Measurements from ENCODE around the gene LENG1. TPM values are rescaled to one million over a fixed set of nuclear protein-coding genes. Genes with fewer than 3 reads are reported as not detected.

Gene LENG1
- total RNA-seq, 2 donors from 2014 or later: 3.6 to 4.0 TPM

GRCh38 chr19:54136864-54137698 is 22.4 kb downstream of the LENG1 start:
- peak overlapping the region; percentile 94 for H3K27ac Mint-ChIP-seq
- peak overlapping the region; percentile 86 for H3K4me3 Mint-ChIP-seq
- peaks cover 31% of the 10 kb centered on the region for H3K4me1 Mint-ChIP-seq
- H3K9me3 Mint-ChIP-seq: peaks cover 8% of the 10 kb centered on the region
- peaks cover 11% of the 10 kb centered on the region for H3K4me1 ChIP-seq (ENCODE audit: control insufficient read depth, insufficient read depth, low read length)
- H3K36me3 ChIP-seq (ENCODE audit: control insufficient read depth, insufficient read depth, low read length): peaks cover 30% of the 10 kb centered on the region
- TF ChIP-seq CTCF (conservative IDR thresholded peaks at IDR 0.05): no peak
- H3K9ac ChIP-seq (ENCODE audit: extremely low read depth, low read length, poor library complexity, severe bottlenecking): peak overlapping the region; percentile 98
- peaks cover 20% of the 10 kb centered on the region for H3K36me3 Mint-ChIP-seq (ENCODE audit: low read depth)
- peak overlapping the region; percentile 5 for H3K27ac ChIP-seq (ENCODE audit: low read depth, low read length)
- DNase-seq: peak; percentile 100
- no peaks in the 10 kb centered on the region for H3K27me3 Mint-ChIP-seq (ENCODE audit: insufficient read depth)
- H3K9me3 ChIP-seq (ENCODE audit: control insufficient read depth, low read length): peaks cover 5% of the 10 kb centered on the region
- WGBS, 2 experiments (ENCODE audit: insufficient coverage in 1 of 2, insufficient read length in 1 of 2): 0 to 1% methylated on average over 25 to 46 of the region's 46 CpGs
- peak overlapping the region; percentile 89 for H3K4me3 ChIP-seq (ENCODE audit: low read length)
- H3K27me3 ChIP-seq (ENCODE audit: control insufficient read depth, insufficient read depth, low read length, poor library complexity, severe bottlenecking): no peaks in the 10 kb centered on the region

GRCh38 chr19:54136086-54136863 is 23.2 kb downstream of the LENG1 start:
- H3K27ac ChIP-seq (ENCODE audit: low read depth, low read length): peak overlapping the region; percentile 5
- 3 to 4% methylated on average over 22 to 30 of the region's 30 CpGs for WGBS, 2 experiments (ENCODE audit: insufficient coverage in 1 of 2, insufficient read length in 1 of 2)
- Mint-ChIP-seq H3K27ac (peak overlapping the region; percentile 94), H3K4me3 (peak overlapping the region; percentile 86), H3K36me3 (ENCODE audit: low read depth) (peaks cover 26% of the 10 kb centered on the region), H3K27me3 (ENCODE audit: insufficient read depth) (no peaks in the 10 kb centered on the region), H3K9me3 (peaks cover 8% of the 10 kb centered on the region), H3K4me1 (peaks cover 29% of the 10 kb centered on the region)
- H3K9me3 ChIP-seq (ENCODE audit: control insufficient read depth, low read length): peaks cover 5% of the 10 kb centered on the region
- peak overlapping the region; percentile 48 for H3K9ac ChIP-seq (ENCODE audit: extremely low read depth, low read length, poor library complexity, severe bottlenecking)
- peak overlapping the region; percentile 89 for H3K4me3 ChIP-seq (ENCODE audit: low read length)
- H3K4me1 ChIP-seq (ENCODE audit: control insufficient read depth, insufficient read depth, low read length): peaks cover 11% of the 10 kb centered on the region
- H3K27me3 ChIP-seq (ENCODE audit: control insufficient read depth, insufficient read depth, low read length, poor library complexity, severe bottlenecking): no peaks in the 10 kb centered on the region
- DNase-seq: peak; percentile 56
- TF ChIP-seq CTCF (conservative IDR thresholded peaks at IDR 0.05): no peak
- H3K36me3 ChIP-seq (ENCODE audit: control insufficient read depth, insufficient read depth, low read length): peaks cover 30% of the 10 kb centered on the region

- Mint-ChIP-seq H3K27ac (no peak overlapping the region), H3K9me3 (peaks cover 8% of the 10 kb centered on the region), H3K36me3 (ENCODE audit: low read depth) (peaks cover 27% of the 10 kb centered on the region), H3K4me1 (peaks cover 11% of the 10 kb centered on the region), H3K4me3 (no peak overlapping the region), H3K27me3 (ENCODE audit: insufficient read depth) (no peaks in the 10 kb centered on the region)
- Histone ChIP-seq H3K9ac (ENCODE audit: extremely low read depth, low read length, poor library complexity, severe bottlenecking) (no peak overlapping the region), H3K36me3 (ENCODE audit: control insufficient read depth, insufficient read depth, low read length) (peaks cover 18% of the 10 kb centered on the region), H3K27ac (ENCODE audit: low read depth, low read length) (no peak overlapping the region), H3K9me3 (ENCODE audit: control insufficient read depth, low read length) (peaks cover 5% of the 10 kb centered on the region), H3K4me3 (ENCODE audit: low read length) (no peak overlapping the region), H3K27me3 (ENCODE audit: control insufficient read depth, insufficient read depth, low read length, poor library complexity, severe bottlenecking) (no peaks in the 10 kb centered on the region), H3K4me1 (ENCODE audit: control insufficient read depth, insufficient read depth, low read length) (peaks cover under 1% of the 10 kb centered on the region)
- no peak for DNase-seq
- WGBS, 2 experiments (ENCODE audit: insufficient coverage in 1 of 2, insufficient read length in 1 of 2): 64 to 66% methylated on average over 2 of the region's 2 CpGs
- no peak for TF ChIP-seq CTCF (conservative IDR thresholded peaks at IDR 0.05)
Observed at GRCh38 chr19:54133957-54134590, 25.4 kb downstream of the LENG1 start.

Data from endodermal cell (in vitro differentiated cells).